MM.1S (cell line): ENCODE measurements around the gene SLC66A3.

Experiments used
- CTCF ChIP-seq: fragments of 300-600 bp; sonication (generic); IDR thresholded peaks from 2 replicates; pipeline ENCODE4 v1.5.1; 2016; ENCODE audit warnings: antibody characterized with exemption, low read length, mixed read lengths
- EZH2 ChIP-seq: fragments of 300-600 bp; sonication (generic); optimal IDR thresholded peaks from 2 replicates; pipeline ENCODE3; 2017; ENCODE audit warnings: low read depth, mild to moderate bottlenecking, antibody characterized with exemption, low read length, mixed read lengths
- EZH2phosphoT487 ChIP-seq: fragments of 300-600 bp; sonication (generic); IDR thresholded peaks from 2 replicates; pipeline ENCODE4 v1.6.1; 2018; ENCODE audit warnings: antibody characterized with exemption, low read length

GRCh38 chr2:11158916-11159573 is 3.8 kb downstream of the SLC66A3 start:
- TF ChIP-seq CTCF (no peak), EZH2 (no peak), EZH2phosphoT487 (no peak)
